ENCODE results near the gene MAPRE2. TPM values are rescaled to one million over a fixed set of nuclear protein-coding genes. Genes with fewer than 3 reads are reported as not detected.
A peak's percentile ranks its signal among the peaks of the same experiment; 100 is the strongest.

MAPRE2 gene
- total RNA-seq, 6 donors from 2014 or later: 21.2 to 35.5 (median 27.8) TPM

GRCh38 chr18:35087726-35088125, 46.5 kb downstream of the MAPRE2 start:
- H3K9me3 ChIP-seq: no peaks in the 10 kb centered on the region
- peak overlapping the region in 1 of 4 donors; percentile 38 for H3K27ac ChIP-seq
- no peaks in the 10 kb centered on the region for H3K36me3 ChIP-seq
- no peaks in the 10 kb centered on the region for H3K27me3 ChIP-seq
- ATAC-seq (ENCODE audit: low FRiP score in 2 of 2) (no peak), DNase-seq (no peak)
- H3K4me3 ChIP-seq: no peak overlapping the region
- WGBS, 2 donors: 75 to 78% methylated on average over 3 of the region's 3 CpGs
- H3K4me1 ChIP-seq: peaks cover 0 to 24% (median 19%) of the 10 kb centered on the region in 4 donors
- no peak for TF ChIP-seq CTCF (IDR thresholded peaks at IDR 0.05)
- no peak for TF ChIP-seq POLR2A (IDR thresholded peaks at IDR 0.05)
- TF ChIP-seq POLR2AphosphoS5 (IDR thresholded peaks at IDR 0.05): no peak
- no peak for TF ChIP-seq EP300 (IDR thresholded peaks at IDR 0.05)

DNA sequence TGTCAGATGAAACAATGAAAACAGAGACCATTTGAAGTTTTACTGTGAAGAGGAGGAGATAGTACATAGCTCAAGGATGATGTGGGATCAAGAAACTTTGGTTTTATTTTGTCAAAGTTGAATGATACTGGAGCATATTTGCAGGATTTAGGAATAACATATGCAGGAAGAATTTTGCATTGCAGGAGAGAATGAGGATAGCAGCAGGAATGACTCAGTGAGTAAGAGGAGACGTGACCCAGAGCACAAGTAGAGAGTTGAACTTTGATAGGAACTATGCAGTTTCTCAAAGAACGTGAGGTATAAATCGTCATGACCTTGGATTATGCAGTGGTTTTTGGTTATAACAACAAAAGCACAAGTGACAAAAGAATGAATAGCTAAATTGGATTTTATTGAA, 47.7 kb downstream of the MAPRE2 start:
- no peak overlapping the region for H3K27ac ChIP-seq
- H3K4me1 ChIP-seq: peaks cover 0 to 21% (median 17%) of the 10 kb centered on the region in 4 donors
- no peaks in the 10 kb centered on the region for H3K36me3 ChIP-seq
- 93 to 95% methylated on average over 3 of the region's 3 CpGs for WGBS, 2 donors
- H3K4me3 ChIP-seq: no peak overlapping the region
- no peak for TF ChIP-seq POLR2AphosphoS5 (IDR thresholded peaks at IDR 0.05)
- no peak for TF ChIP-seq EP300 (IDR thresholded peaks at IDR 0.05)
- TF ChIP-seq CTCF (IDR thresholded peaks at IDR 0.05): no peak
- no peak for TF ChIP-seq POLR2A (IDR thresholded peaks at IDR 0.05)
- no peaks in the 10 kb centered on the region for H3K27me3 ChIP-seq
- H3K9me3 ChIP-seq: no peaks in the 10 kb centered on the region
- DNase-seq (no peak), ATAC-seq (ENCODE audit: low FRiP score in 2 of 2) (no peak)

GRCh38 chr18:35089382-35089781, 48.2 kb downstream of the MAPRE2 start:
- Histone ChIP-seq H3K27me3 (no peaks in the 10 kb centered on the region), H3K36me3 (no peaks in the 10 kb centered on the region), H3K4me1 (peaks cover 0 to 19% (median 15%) of the 10 kb centered on the region in 4 donors), H3K4me3 (no peak overlapping the region), H3K27ac (no peak overlapping the region), H3K9me3 (no peaks in the 10 kb centered on the region)
- WGBS, 2 donors: 56 to 80% methylated on average over 1 of the region's 1 CpG
- ATAC-seq (ENCODE audit: low FRiP score in 2 of 2): no peak
- no peak for TF ChIP-seq POLR2A (IDR thresholded peaks at IDR 0.05)
- TF ChIP-seq EP300 (IDR thresholded peaks at IDR 0.05): no peak
- TF ChIP-seq CTCF (IDR thresholded peaks at IDR 0.05): no peak
- no peak for TF ChIP-seq POLR2AphosphoS5 (IDR thresholded peaks at IDR 0.05)
- DNase-seq: no peak

GRCh38 chr18:35089891-35090550, 48.8 kb downstream of the MAPRE2 start:
- Histone ChIP-seq H3K4me3 (no peak overlapping the region), H3K36me3 (no peaks in the 10 kb centered on the region), H3K9me3 (no peaks in the 10 kb centered on the region), H3K27ac (no peak overlapping the region), H3K4me1 (peaks cover 0 to 13% (median 10%) of the 10 kb centered on the region in 4 donors), H3K27me3 (no peaks in the 10 kb centered on the region)
- ATAC-seq (ENCODE audit: low FRiP score in 2 of 2) (no peak), DNase-seq (no peak)
- 93 to 94% methylated on average over 4 of the region's 4 CpGs for WGBS, 2 donors
- TF ChIP-seq POLR2AphosphoS5 (IDR thresholded peaks at IDR 0.05) (no peak), POLR2A (IDR thresholded peaks at IDR 0.05) (no peak), CTCF (IDR thresholded peaks at IDR 0.05) (no peak), EP300 (IDR thresholded peaks at IDR 0.05) (no peak)

- no peaks in the 10 kb centered on the region for H3K27me3 ChIP-seq
- H3K36me3 ChIP-seq: no peaks in the 10 kb centered on the region
- TF ChIP-seq EP300 (IDR thresholded peaks at IDR 0.05) (no peak), POLR2AphosphoS5 (IDR thresholded peaks at IDR 0.05) (no peak), POLR2A (IDR thresholded peaks at IDR 0.05) (no peak), CTCF (IDR thresholded peaks at IDR 0.05) (no peak)
- H3K4me3 ChIP-seq: no peak overlapping the region
- 81 to 86% methylated on average over 2 of the region's 2 CpGs for WGBS, 2 donors
- DNase-seq: no peak
- no peak for ATAC-seq (ENCODE audit: low FRiP score in 2 of 2)
- no peaks in the 10 kb centered on the region for H3K9me3 ChIP-seq
- no peak overlapping the region for H3K27ac ChIP-seq
- H3K4me1 ChIP-seq: peaks cover 0 to 11% (median 5%) of the 10 kb centered on the region in 4 donors
Measured at GRCh38 chr18:35091841-35092240, 50.6 kb downstream of the MAPRE2 start.

All from upper lobe of left lung (tissue), 6 donors.